HL-60 (cell line): ENCODE data around the gene MSI2.

Experiments
- CTCF ChIP-seq: IDR thresholded peaks from one replicate; pipeline ENCODE4 v1.5.1; 2011; ENCODE audit warnings: low read length, control low read depth, inconsistent platforms; ENCODE audit not compliant: insufficient read depth
- GABPA ChIP-seq: IDR thresholded peaks from 2 replicates; pipeline ENCODE4 v1.6.1; 2012; ENCODE audit warnings: low read depth
- POLR2AphosphoS5 ChIP-seq: IDR thresholded peaks from 2 replicates; pipeline ENCODE4 v1.6.1; 2012; ENCODE audit warnings: low read depth
- REST ChIP-seq: IDR thresholded peaks from 2 replicates; pipeline ENCODE4 v1.6.1; 2012; ENCODE audit warnings: low read depth; ENCODE audit not compliant: insufficient replicate concordance
- SPI1 ChIP-seq: IDR thresholded peaks from 2 replicates; pipeline ENCODE4 v1.6.1; 2012; ENCODE audit warnings: low read depth, mild to moderate bottlenecking, borderline replicate concordance

DNA sequence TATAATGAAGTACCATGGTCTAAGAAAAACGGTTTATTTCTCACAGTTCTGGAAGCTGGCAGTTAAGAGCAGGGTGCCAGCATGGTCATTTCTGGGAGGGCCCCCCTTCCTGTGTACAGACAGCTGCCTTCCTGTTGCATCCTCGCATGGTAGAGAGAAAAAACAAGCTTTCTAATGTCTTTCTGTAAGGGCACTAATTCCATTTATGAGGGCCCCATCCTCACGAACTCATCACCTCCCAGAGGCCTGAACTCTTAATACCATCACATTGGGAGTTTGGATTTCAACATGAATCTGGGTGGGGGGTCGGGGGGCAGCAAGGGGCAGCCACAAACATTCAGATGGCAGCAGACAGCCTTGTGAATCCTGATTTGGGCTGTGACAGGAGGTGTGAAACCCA lies 339.1 kb downstream of the MSI2 start:
- no peak for TF ChIP-seq GABPA
- TF ChIP-seq CTCF = no peak
- no peak for TF ChIP-seq POLR2AphosphoS5
- TF ChIP-seq SPI1 = no peak
- no peak for TF ChIP-seq REST
